Stimulated activated CD4-positive, alpha-beta T cell treated with anti-CD3 and anti-CD28 coated beads, Interleukin-4, amount 100 ng/mL, for 1 hour (primary cell): Measurements from ENCODE around the gene ASPG.
"Not testable (repeated sequence)": the region's sequence is repeated elsewhere in the genome, so short reads cannot be mapped to it uniquely, and the experiment has no call there.

Experiments
- DNase-seq: peaks from one replicate; pipeline ENCODE4 v3.0.0-alpha.2; 2020

ASPG gene

GRCh38 chr14:104149617-104150135 is 64.2 kb downstream of the ASPG start:
- DNase-seq: no peak

- no peak for DNase-seq
Measured at GRCh38 chr14:104150136-104151025, 64.9 kb downstream of the ASPG start.

- no peak for DNase-seq
Measured at GRCh38 chr14:104151026-104151381, 65.5 kb downstream of the ASPG start.

- DNase-seq: no peak
Measured at GRCh38 chr14:104151566-104152245, 66.2 kb downstream of the ASPG start.

DNA sequence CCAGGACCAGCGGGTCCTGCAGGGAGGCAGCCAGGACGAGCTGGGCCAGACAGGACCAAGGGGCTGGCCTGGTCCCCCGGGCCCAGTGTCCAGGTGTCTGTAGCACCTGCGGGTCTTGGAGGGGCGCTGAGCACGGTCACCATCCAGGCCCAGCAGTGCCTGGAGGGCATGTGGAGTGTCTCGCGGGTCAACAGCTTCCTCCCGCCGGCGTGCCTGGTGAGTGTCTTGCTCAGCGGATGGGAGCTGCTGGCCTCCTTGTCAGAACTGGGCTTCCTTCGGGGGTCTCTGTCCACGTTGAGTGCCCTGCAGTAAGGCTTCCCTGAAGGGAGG is 66.7 kb downstream of the ASPG start:
- DNase-seq: no peak

GRCh38 chr14:104152686-104153393 is 67.3 kb downstream of the ASPG start:
- DNase-seq: no peak

DNA sequence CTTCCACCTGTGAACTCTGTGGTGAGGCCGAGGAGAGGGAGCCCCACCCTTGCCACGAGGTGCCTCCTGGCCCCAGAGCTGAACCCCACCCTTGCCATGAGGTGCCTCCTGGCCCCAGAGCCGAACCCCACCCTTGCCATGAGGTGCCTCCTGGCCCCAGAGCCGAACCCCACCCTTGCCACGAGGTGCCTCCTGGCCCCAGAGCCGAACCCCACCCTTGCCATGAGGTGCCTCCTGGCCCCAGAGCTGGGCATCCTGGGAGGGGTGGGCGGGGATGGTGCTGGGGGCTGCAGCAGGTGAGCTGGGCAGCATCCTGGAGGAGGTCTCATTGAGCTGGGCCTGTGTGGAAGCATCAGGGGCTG is 67.9 kb downstream of the ASPG start:
- DNase-seq: not testable (repeated sequence)

DNA sequence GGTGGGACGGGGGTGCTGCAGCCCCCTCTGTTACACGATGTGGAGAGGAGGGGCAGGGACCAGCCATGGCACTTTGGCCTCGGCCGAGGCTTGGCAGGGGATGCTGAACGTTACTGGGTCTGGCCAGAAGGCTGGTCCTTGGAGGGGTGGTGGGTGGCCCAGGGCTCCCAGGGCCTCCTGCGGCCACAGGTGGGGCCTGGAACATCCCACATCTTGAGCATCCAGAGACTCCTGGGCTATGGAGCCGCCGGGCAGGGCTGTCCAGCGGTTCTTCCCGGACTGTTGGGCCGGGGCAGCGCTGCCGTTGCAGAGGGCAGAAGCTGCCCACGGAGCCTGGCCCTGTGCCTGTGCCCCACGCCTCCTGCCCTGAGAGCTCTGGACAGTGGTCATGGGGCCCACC is 68.7 kb downstream of the ASPG start:
- DNase-seq: no peak

- no peak for DNase-seq
Measured at GRCh38 chr14:104155513-104155912, 70.0 kb downstream of the ASPG start.

DNA sequence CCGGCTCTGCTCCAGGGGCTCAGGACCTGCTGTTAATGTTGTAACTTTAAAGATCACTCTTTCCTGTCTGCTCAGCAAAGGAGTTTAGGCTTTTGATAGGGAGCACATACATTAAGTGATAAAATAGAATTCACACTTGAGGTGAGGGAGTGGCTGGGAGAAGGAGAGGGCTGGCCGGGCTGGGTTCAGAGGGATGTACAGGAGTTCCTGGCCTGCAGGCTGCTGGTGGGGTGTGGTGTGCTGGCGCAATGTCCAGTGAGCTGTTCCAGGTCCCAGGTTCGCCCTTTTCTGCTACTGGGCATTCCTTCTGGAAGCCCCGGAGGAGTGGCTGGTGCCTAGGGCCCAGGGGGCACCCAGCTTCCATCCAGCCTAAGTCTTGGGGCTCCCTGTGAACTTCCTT is 70.6 kb downstream of the ASPG start:
- DNase-seq: no peak

GRCh38 chr14:104157016-104157928 is 71.8 kb downstream of the ASPG start:
- no peak for DNase-seq

GRCh38 chr14:104158827-104159798 is 73.6 kb downstream of the ASPG start:
- no peak for DNase-seq

- no peak for DNase-seq
Measured at GRCh38 chr14:104159990-104160389, 74.5 kb downstream of the ASPG start.

DNA sequence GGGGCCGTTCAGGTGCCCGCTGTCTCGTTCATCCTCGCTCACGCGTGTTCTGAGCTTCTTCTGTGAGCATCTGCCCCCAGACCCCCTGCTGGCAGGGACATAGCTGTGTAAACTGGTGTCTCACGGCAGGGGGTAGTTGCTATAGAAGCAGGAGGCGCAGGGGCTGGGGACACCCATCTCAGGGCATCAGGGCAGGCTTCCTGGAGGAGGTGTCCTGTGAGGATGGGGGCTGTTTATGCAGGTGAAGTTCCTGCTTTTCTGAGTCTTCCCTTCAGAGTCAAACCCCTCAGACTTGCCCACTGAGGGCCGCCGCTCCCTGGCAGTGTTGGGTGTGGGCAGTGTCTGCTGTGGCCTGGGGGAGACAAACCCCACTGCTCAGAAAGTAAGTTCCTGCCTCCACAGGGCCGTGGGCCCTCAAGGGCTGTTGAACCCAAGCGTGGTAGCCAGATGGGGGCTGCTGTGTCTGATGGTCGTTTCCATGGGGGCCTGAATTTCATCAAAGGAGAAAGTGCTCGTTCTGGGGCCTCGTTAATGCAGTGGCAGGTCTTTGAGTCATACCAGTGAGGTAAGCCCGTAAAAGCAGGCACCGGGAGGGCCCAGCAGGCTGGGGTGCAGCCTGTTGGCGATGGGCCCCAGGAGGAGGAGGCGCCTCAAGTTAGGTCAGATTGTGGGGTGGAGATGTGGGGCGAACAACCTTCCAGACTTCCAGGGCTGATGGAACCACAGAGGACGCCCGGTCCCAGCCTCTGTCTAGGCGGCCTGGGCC is 76.3 kb downstream of the ASPG start:
- DNase-seq: no peak

DNA sequence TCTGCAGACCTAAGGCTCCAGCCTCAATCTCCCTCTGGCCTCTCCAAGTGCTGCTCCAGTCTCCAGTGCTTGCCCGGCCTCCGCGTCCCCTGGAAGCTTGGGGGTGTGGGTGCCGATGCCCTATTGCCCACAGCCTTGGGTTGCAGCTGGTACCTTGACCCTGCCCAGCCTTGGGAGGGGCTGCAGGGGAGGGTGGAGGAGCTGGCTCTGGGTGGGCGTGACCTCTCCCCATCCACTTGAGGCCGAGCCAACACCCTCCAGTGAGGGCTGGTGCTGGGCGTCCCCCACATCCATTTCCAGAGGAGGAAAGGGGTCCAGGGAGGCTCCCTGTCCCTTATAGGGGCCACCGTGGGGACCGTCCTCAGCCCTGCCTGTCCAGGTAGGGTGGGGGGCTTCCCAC is 77.0 kb downstream of the ASPG start:
- DNase-seq: no peak

GRCh38 chr14:104163541-104163940 is 78.0 kb downstream of the ASPG start:
- DNase-seq: no peak

DNA sequence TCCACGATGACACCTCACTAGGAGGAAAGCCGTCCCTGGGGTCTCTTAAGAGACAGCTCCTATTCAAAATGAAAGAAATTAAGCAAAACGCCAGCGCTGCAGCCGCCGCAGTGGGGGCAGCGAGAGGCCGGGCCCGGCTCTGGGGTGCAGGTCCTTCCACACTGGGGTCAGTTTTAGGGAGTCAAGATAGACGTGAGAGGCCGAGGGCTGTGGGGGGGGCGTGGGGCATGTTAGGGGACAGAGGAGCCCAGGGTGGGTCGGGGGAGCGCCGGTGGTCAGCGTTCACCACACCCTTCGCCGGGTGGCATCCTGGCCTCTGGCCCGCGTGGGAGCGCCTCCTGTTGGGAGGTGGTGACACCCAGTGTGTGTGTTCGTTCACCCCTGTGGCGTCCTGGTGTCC is 78.5 kb downstream of the ASPG start:
- DNase-seq: no peak

DNA sequence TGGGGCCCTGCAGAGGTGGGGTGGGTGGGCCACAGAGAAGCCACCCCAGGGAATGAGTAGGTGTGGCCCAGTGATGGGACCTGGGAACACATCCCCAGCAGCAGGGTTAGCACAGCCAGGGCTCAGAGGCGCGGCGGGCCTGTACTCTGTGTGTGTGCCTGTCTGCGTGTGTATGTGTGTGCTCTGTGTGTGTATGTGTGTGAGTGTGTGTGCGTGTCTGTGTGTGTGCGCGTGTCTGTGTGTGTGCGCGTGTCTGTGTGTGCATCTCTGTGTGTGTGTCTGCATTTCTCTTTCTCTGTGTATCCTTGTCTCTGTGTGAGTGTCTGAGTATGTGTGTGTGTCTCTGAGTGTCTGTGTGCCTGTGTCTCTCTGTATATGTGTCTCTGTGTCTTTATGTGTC is 79.0 kb downstream of the ASPG start:
- no peak for DNase-seq
